HepG2 (cell line): Measurements from ENCODE around the gene PRDX6. TPM values are rescaled to one million over a fixed set of nuclear protein-coding genes. Genes with fewer than 3 reads are reported as not detected.

Experiments used
- ATAC-seq: fragments of 200-7000 bp; cut with Tn5 transposase; 3 replicates; pipeline ENCODE4 v1.9.1; 2020; ENCODE audit warnings: mild to moderate bottlenecking, moderate library complexity
- BruUV-seq: library from RNA; stranded (reverse); fragments of 400-500 nt; replicated peaks from 2 replicates; lab custom pipeline; 2021; lab: Mats Ljungman, UMichigan
- CTCF ChIA-PET: fragments of 300-600 bp; formaldehyde crosslinking; extraction: SDS; loops from one replicate; lab custom pipeline; 2021; ENCODE audit warnings: low total read pairs, inconsistent platforms, low intra/inter-chr PET ratio; lab: Yijun Ruan, JAX
- POLR2A ChIA-PET: fragments of 350-600 bp; sonication (Branson Sonifier 250); formaldehyde crosslinking; loops from one replicate; lab custom pipeline; 2020; ENCODE audit warnings: antibody characterized with exemption, inconsistent platforms; lab: Yijun Ruan, JAX
- DNase-seq: peaks from one replicate; pipeline ENCODE4 v3.0.0-alpha.2; 2015; ENCODE audit warnings: low spot score
- FAIRE-seq: peaks from 3 replicates; lab custom pipeline; 2011; peaks lifted over from hg19 to GRCh38; lab: Jason Lieb, UNC
- H2AFZ ChIP-seq: one replicate; pipeline ENCODE4 v1.6.1; 2011; ENCODE audit warnings: low read length, inconsistent platforms
- H3K27ac ChIP-seq: fragments of 300-600 bp; 3 replicates; pipeline ENCODE4 v1.8.0; 2011; ENCODE audit warnings: mixed run types, mild to moderate bottlenecking, mixed read lengths, low read length, inconsistent platforms; ENCODE audit not compliant: insufficient read depth; ENCODE audit errors: extremely low read length
- H3K27me3 ChIP-seq, 2 experiments: fragments of 200-600 bp in 1 of 2; 2 replicates in 1 of 2; 3 replicates in 1 of 2; pipeline versions ENCODE4 v1.6.0 to v1.8.0; 2011; ENCODE audit warnings: low read length in 2 of 2, mild to moderate bottlenecking in 2 of 2, moderate library complexity in 2 of 2, inconsistent platforms in 1 of 2; ENCODE audit not compliant: insufficient read depth in 2 of 2, control insufficient read depth in 1 of 2
- H3K36me3 ChIP-seq, 2 experiments: fragments of 200-600 bp in 1 of 2; replicated peaks in 1 of 2; 2 replicates in 1 of 2; 3 replicates in 1 of 2; pipeline versions ENCODE4 v1.5.1 to v1.8.0; 2011; ENCODE audit warnings: low read length in 2 of 2, inconsistent platforms in 1 of 2; ENCODE audit not compliant: insufficient read depth in 2 of 2, control insufficient read depth in 1 of 2
- H3K4me1 ChIP-seq: 2 replicates; pipeline ENCODE4 v1.5.1; 2012; ENCODE audit warnings: low read length, inconsistent platforms; ENCODE audit not compliant: insufficient read depth
- H3K4me2 ChIP-seq: 2 replicates; pipeline ENCODE4 v1.6.0; 2011; ENCODE audit warnings: low read depth, low read length, inconsistent platforms
- H3K4me3 ChIP-seq, 3 experiments: fragments of 200-600 bp in 1 of 3; sonication (generic), shearing (Covaris generic) in 1 of 3; replicated peaks in 1 of 3; 2 replicates each; pipeline ENCODE4 v1.5.1; 2011 to 2016; ENCODE audit warnings: low read length in 3 of 3, inconsistent platforms in 2 of 3, low read depth in 2 of 3, mild to moderate bottlenecking in 2 of 3, control low read depth in 1 of 3, mixed read lengths in 1 of 3; ENCODE audit not compliant: insufficient read depth in 1 of 3
- H3K79me2 ChIP-seq: one replicate; pipeline ENCODE4 v1.6.1; 2011; ENCODE audit warnings: low read length, inconsistent platforms; ENCODE audit not compliant: insufficient read depth
- H3K9ac ChIP-seq: 2 replicates; pipeline ENCODE4 v1.6.0; 2011; ENCODE audit warnings: mild to moderate bottlenecking, low read depth, low read length, inconsistent platforms; ENCODE audit not compliant: insufficient read depth
- H3K9me3 ChIP-seq: 2 replicates; pipeline ENCODE4 v1.5.1; 2012; ENCODE audit warnings: mild to moderate bottlenecking, low read length
- H4K20me1 ChIP-seq: 2 replicates; pipeline ENCODE4 v1.6.0; 2011; ENCODE audit warnings: inconsistent platforms, mild to moderate bottlenecking, low read length, moderate library complexity; ENCODE audit not compliant: insufficient read depth
- MTF2 ChIP-seq: sonication (generic); formaldehyde crosslinking; IDR thresholded peaks from 2 replicates; pipeline ENCODE4 v1.5.0; 2020; ENCODE audit warnings: missing genetic modification reagents, borderline replicate concordance
- MXD4 ChIP-seq: IDR thresholded peaks from 2 replicates; pipeline ENCODE4 v1.6.1; 2016; ENCODE audit warnings: mild to moderate bottlenecking, missing biosample characterization, missing genetic modification reagents
- POGK ChIP-seq: sonication (generic); formaldehyde crosslinking; conservative IDR thresholded peaks from 2 replicates; pipeline ENCODE4 v1.8.0; 2022; ENCODE audit warnings: mild to moderate bottlenecking, moderate library complexity, missing genetic modification reagents
- RBM22 ChIP-seq: fragments of 200-400 bp; formaldehyde crosslinking; optimal IDR thresholded peaks from 2 replicates; pipeline ENCODE3; 2017; ENCODE audit warnings: mild to moderate bottlenecking, low read length, moderate library complexity
- ZBTB7B ChIP-seq: sonication (generic); formaldehyde crosslinking; IDR thresholded peaks from 2 replicates; pipeline ENCODE4 v1.4.0; 2020; ENCODE audit warnings: missing genetic modification reagents
- ZFAT ChIP-seq: sonication (generic); formaldehyde crosslinking; conservative IDR thresholded peaks from 2 replicates; pipeline ENCODE4 v1.8.1; 2023; ENCODE audit warnings: missing genetic modification reagents, inconsistent platforms
- ZNF143 ChIP-seq: sonication (generic); formaldehyde crosslinking; IDR thresholded peaks from 2 replicates; pipeline ENCODE4 v1.4.0; 2020; ENCODE audit warnings: missing genetic modification reagents
- ZNF253 ChIP-seq: sonication (generic); formaldehyde crosslinking; IDR thresholded peaks from 2 replicates; pipeline ENCODE4 v1.8.0; 2022; ENCODE audit warnings: mild to moderate bottlenecking, missing genetic modification reagents, borderline replicate concordance
- ZNF563 ChIP-seq: sonication (generic); formaldehyde crosslinking; IDR thresholded peaks from 2 replicates; pipeline ENCODE4 v1.8.0; 2022; ENCODE audit warnings: mild to moderate bottlenecking, moderate library complexity, missing genetic modification reagents
- ZNF724P ChIP-seq: sonication (generic); formaldehyde crosslinking; IDR thresholded peaks from 2 replicates; pipeline ENCODE4 v1.8.0; 2022; ENCODE audit warnings: missing genetic modification reagents, borderline replicate concordance
- WGBS: methylation state at CpG from one replicate; pipeline ENCODE4 v1.1.6; 2017; ENCODE audit warnings: low lambda C conversion rate; 5-methylcytosine and 5-hydroxymethylcytosine counted together
- in situ Hi-C: cut with HindIII; loops from 2 replicates; pipeline ENCODE4 v1.10.0; 2017; ENCODE audit warnings: low pct_unique_long_range_greater_than_20kb; ENCODE audit not compliant: extremely low pct_ligation_motif_present
- intact Hi-C: fragments of 100-400 bp; cut with micrococcal nuclease; formaldehyde crosslinking; loops from one replicate; pipeline ENCODE4 v1.10.0; 2022; ENCODE audit not compliant: unreplicated experiment
- polyA plus RNA-seq, 8 experiments: library from polyadenylated mRNA; depleted of rRNA in 3 of 8; stranded (reverse) in 7 of 8; unstranded in 1 of 8; fragments of >200 nt; fragmentation: Illumina TruSeq in 4 of 8; extraction: Trizol in 4 of 8; gene quantifications; 2 replicates each; pipeline versions ENCODE4 v1.2.1 to v1.2.3, GENCODE V29; 2011 to 2016; ENCODE audit warnings: low read depth in 4 of 8, missing spikeins in 1 of 8, mixed read lengths in 1 of 8; ENCODE audit not compliant: insufficient read depth in 1 of 8
- total RNA-seq, 5 experiments: library from RNA; depleted of rRNA; stranded (reverse); fragments of >200 nt; fragmentation: Illumina TruSeq; extraction: Trizol; gene quantifications; 2 replicates each; pipeline ENCODE4 v1.2.3, GENCODE V29; 2016; ENCODE audit warnings: low read depth in 1 of 5

PRDX6 gene
- total and polyA plus RNA-seq, 2 of the 13 experiments (the other 11 are each of a cell fraction or from before 2014, with no cell fraction given), result 224 to 309 TPM

- intact Hi-C loops, result no loop called here
- no peak overlapping the region for H3K4me3 ChIP-seq
- H3K4me1 ChIP-seq, result peaks cover 45% of the 10 kb centered on the region
- WGBS, result 97% methylated on average over 1 of the region's 1 CpG
- peaks cover 22 to 71% of the 10 kb centered on the region in 2 experiments for H3K36me3 ChIP-seq
- no peak for DNase-seq
- no peak for TF ChIP-seq ZFAT
- TF ChIP-seq MTF2 (CRISPR knock-in tag), result no peak
- TF ChIP-seq POGK, result no peak
- no peak for TF ChIP-seq ZNF724P
- no peak for TF ChIP-seq ZNF563 (CRISPR knock-in tag)
- TF ChIP-seq ZNF253 (CRISPR knock-in tag), result no peak
- no peak for TF ChIP-seq RBM22
- TF ChIP-seq MXD4 (CRISPR knock-in tag), result no peak
- no peak for TF ChIP-seq ZNF143
- TF ChIP-seq ZBTB7B (CRISPR knock-in tag), result no peak
- H2AFZ ChIP-seq, result no peak overlapping the region
- no peak overlapping the region for H3K4me2 ChIP-seq
- ChIA-PET POLR2A (no interaction called here), CTCF (no interaction called here)
- H3K9me3 ChIP-seq, result no peaks in the 10 kb centered on the region
- no peaks in the 10 kb centered on the region; a peak in 1 of 5 replicates for H3K27me3 ChIP-seq
- BruUV-seq, result no TSS peak
- peaks cover 43% of the 10 kb centered on the region for H3K79me2 ChIP-seq
- no peak for ATAC-seq
- H3K27ac ChIP-seq, result no peak overlapping the region
- H4K20me1 ChIP-seq, result peaks cover 19% of the 10 kb centered on the region
- in situ Hi-C loops, result no loop called here
- no peak for FAIRE-seq
- no peak overlapping the region for H3K9ac ChIP-seq
Measured at GRCh38 chr1:173482683-173483082, 5.5 kb downstream of the PRDX6 start.
